Measurements from ENCODE around the gene CD81. TPM values are rescaled to one million over a fixed set of nuclear protein-coding genes. Genes with fewer than 3 reads are reported as not detected.

The CD81 gene
- total and polyA plus RNA-seq, 2 donors from 2014 or later, result 827 to 950 TPM

DNA sequence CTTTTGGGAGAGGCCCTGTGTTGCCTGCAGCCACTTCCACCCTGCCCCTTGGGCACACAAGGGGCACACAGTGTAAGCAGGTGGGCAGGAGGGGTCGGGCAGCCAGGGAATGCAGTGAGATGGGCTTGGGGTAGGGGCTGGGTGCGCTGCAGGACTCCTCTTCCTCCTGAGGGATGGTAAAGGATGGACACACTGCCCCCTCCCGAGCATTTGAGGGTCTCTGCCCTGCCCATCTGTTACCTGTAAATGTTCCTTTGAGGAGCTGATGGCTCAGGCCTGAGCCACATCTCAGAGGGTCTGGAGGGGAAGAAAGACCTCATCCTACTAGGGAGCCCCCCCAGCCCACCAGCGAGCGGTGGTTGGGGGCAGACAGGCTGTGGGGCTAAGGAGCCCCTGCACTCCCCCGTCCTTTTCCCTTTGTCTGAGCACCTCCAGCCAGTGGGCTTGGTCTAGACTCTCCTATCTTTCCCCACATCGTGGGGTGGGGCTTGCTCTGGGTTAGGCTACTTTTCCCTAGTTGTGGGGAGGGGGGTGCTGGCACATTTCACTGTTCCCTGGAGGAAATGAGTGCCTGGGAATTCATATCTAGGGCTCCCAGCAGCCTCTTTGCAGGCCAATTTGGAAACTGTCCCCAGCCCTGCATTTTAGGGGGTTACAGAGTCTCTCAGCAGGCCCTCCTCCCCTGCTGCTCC lies 21.7 kb downstream of the CD81 start:
- H3K27me3 ChIP-seq (ENCODE audit: control insufficient read depth, insufficient read depth, low read length), result no peaks in the 10 kb centered on the region
- H3K36me3 ChIP-seq (ENCODE audit: control insufficient read depth in 2 of 3, insufficient read depth in 3 of 3, low read length in 3 of 3), result peaks cover 1 to 20% (median 2%) of the 10 kb centered on the region in 3 donors
- FAIRE-seq (no peak), DNase-seq (no peak)
- peak overlapping the region in 2 of 3 donors; percentile 46 to 80 for H3K4me3 ChIP-seq (ENCODE audit: low read length in 3 of 3)
- H3K4me1 ChIP-seq (ENCODE audit: control insufficient read depth in 2 of 3, insufficient read depth in 2 of 3, low read depth in 1 of 3, low read length in 3 of 3), result peaks cover 0 to 22% (median 10%) of the 10 kb centered on the region in 3 donors
- TF ChIP-seq, protein P1, sequence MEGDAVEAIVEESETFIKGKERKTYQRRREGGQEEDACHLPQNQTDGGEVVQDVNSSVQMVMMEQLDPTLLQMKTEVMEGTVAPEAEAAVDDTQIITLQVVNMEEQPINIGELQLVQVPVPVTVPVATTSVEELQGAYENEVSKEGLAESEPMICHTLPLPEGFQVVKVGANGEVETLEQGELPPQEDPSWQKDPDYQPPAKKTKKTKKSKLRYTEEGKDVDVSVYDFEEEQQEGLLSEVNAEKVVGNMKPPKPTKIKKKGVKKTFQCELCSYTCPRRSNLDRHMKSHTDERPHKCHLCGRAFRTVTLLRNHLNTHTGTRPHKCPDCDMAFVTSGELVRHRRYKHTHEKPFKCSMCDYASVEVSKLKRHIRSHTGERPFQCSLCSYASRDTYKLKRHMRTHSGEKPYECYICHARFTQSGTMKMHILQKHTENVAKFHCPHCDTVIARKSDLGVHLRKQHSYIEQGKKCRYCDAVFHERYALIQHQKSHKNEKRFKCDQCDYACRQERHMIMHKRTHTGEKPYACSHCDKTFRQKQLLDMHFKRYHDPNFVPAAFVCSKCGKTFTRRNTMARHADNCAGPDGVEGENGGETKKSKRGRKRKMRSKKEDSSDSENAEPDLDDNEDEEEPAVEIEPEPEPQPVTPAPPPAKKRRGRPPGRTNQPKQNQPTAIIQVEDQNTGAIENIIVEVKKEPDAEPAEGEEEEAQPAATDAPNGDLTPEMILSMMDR (IDR thresholded peaks at IDR 0.05; ENCODE audit: borderline replicate concordance, extremely low read depth, insufficient read depth), result no peak
- peak overlapping the region in 1 of 2 donors; percentile 90 for H3K27ac ChIP-seq (ENCODE audit: low read depth in 2 of 2, low read length in 2 of 2)
- peak overlapping the region in 2 of 3 donors; percentile 82 to 99 for H3K9ac ChIP-seq (ENCODE audit: low read length in 3 of 3)
- H3K9me3 ChIP-seq (ENCODE audit: control insufficient read depth in 2 of 3, insufficient read depth in 1 of 3, low read length in 3 of 3), result no peaks in the 10 kb centered on the region
- intact Hi-C loops (cut with DNase I), result no loop called here

DNA sequence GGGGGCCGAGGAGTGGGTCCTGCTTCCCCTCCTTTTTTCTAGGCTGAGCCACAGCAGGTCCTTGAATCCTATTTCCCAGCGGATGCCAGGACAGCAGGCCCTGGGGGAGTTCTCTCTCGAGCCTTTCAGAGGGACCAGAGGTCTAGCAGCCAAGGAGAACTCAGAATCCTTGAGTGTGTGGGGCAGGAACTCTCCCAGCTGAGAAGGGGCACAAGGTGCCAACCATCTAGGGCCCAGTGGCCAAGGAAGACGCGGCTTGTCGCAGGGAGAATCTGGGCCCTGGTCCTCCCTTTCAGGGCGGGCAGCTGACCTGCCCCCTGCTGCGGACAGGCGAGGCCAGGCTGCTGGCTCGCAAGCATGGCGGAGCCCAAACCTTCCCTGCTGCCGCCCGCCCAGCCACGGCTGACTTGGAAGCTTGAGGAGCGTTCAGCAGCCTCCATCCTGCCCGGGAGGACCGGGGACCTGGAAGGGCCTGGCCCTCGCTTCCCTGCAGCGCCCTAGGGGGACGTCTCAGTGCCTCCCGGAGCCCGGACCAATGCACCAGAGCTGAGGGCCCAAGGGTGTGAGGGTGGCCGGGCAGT lies 22.5 kb downstream of the CD81 start:
- DNase-seq (peak in 2 of 5 donors; percentile 22 to 40), FAIRE-seq (no peak)
- no peaks in the 10 kb centered on the region for H3K9me3 ChIP-seq (ENCODE audit: control insufficient read depth in 2 of 3, insufficient read depth in 1 of 3, low read length in 3 of 3)
- H3K27me3 ChIP-seq (ENCODE audit: control insufficient read depth, insufficient read depth, low read length), result no peaks in the 10 kb centered on the region
- H3K27ac ChIP-seq (ENCODE audit: low read depth in 2 of 2, low read length in 2 of 2), result peak overlapping the region; percentile 90 to 98
- TF ChIP-seq, protein P1 (IDR thresholded peaks at IDR 0.05; ENCODE audit: borderline replicate concordance, extremely low read depth, insufficient read depth), result no peak
- peak overlapping the region; percentile 22 to 99 (median 82) for H3K9ac ChIP-seq (ENCODE audit: low read length in 3 of 3)
- H3K4me3 ChIP-seq (ENCODE audit: low read length in 3 of 3), result peak overlapping the region; percentile 39 to 80 (median 46)
- peaks cover 0 to 21% (median 2%) of the 10 kb centered on the region in 3 donors for H3K36me3 ChIP-seq (ENCODE audit: control insufficient read depth in 2 of 3, insufficient read depth in 3 of 3, low read length in 3 of 3)
- intact Hi-C loops (cut with DNase I), result no loop called here
- H3K4me1 ChIP-seq (ENCODE audit: control insufficient read depth in 2 of 3, insufficient read depth in 2 of 3, low read depth in 1 of 3, low read length in 3 of 3), result peaks cover 0 to 22% (median 10%) of the 10 kb centered on the region in 3 donors

DNA sequence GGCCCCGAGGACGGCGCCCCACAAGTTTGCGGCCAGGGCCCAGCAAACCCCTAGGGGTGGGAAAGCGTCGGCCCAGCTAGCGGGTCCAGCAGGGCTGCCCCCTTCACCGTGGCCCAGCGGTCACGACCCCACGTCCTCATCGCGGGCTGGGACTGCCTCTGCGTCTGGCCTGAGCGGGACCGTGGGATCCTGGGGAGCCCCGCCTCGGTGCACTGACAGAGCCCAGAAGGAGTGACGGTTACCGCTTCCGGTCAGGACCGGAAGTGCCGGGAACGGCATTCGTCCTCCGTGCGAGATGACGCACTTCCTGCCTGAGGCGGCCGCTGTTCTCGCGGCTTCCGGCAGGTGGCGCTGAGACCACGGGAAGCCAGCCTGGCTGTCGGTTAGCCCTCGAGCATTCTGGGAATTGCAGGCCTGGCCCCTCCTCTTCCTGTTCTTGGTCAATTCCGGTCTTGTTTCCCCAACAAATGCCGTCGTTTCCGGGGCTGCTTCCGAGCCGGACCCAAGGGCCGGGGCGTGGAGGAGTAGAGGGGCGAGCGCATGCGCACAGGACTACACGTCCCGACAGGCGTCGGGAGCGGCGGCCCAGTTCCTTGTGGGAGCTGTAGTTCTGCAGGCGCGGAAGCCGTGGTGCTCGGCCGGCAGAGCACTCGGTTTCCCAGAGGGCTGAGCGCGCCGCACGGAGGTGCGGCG lies 23.1 kb downstream of the CD81 start, which contains the start of gene TSSC4:
TSSC4 (plus strand) TSS at position 682 of the 693 bp plus-strand sequence. CDS start 1,884 bp downstream, outside the sequence.
- intact Hi-C loops (cut with DNase I), result no loop called here
- FAIRE-seq, result peak; percentile 99
- no peaks in the 10 kb centered on the region for H3K9me3 ChIP-seq (ENCODE audit: control insufficient read depth in 2 of 3, insufficient read depth in 1 of 3, low read length in 3 of 3)
- no peaks in the 10 kb centered on the region for H3K27me3 ChIP-seq (ENCODE audit: control insufficient read depth, insufficient read depth, low read length)
- TF ChIP-seq, protein P1 (IDR thresholded peaks at IDR 0.05; ENCODE audit: borderline replicate concordance, extremely low read depth, insufficient read depth), result peak; percentile 95
- peak within 1 kb of the TSS; percentile 90 to 98 for H3K27ac ChIP-seq (ENCODE audit: low read depth in 2 of 2, low read length in 2 of 2)
- H3K4me1 ChIP-seq (ENCODE audit: control insufficient read depth in 2 of 3, insufficient read depth in 2 of 3, low read depth in 1 of 3, low read length in 3 of 3), result peaks cover 0 to 22% (median 10%) of the 10 kb centered on the region in 3 donors
- DNase-seq, result peak; percentile 100
- H3K9ac ChIP-seq (ENCODE audit: low read length in 3 of 3), result peak within 1 kb of the TSS; percentile 78 to 99 (median 82)
- H3K36me3 ChIP-seq (ENCODE audit: control insufficient read depth in 2 of 3, insufficient read depth in 3 of 3, low read length in 3 of 3), result peaks cover 0 to 21% (median 2%) of the 10 kb centered on the region in 3 donors
- peak within 1 kb of the TSS; percentile 88 to 94 (median 94) for H3K4me3 ChIP-seq (ENCODE audit: low read length in 3 of 3)

Data from kidney (tissue), 14 donors.